ENCODE measurements around the gene F7.

DNA sequence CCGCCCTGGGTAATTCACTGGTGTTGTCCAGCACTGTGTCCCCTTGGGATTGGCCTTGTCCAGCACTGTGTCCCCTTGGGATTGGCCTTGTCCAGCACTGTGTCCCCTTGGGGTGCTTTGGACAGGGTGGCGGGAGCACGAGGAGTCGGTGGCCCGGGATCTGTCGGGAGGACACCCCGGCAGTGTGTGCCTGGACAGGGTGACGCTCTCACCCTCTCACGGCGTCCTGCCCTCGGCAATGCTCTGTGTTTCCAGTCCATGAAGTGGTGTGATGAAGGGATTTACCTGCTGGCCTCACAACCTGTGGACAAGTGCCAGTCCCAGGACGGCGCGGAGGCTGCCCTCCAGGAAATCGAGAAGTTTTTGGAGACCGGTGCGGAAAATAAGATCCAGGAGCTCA is 29.9 kb upstream of the F7 start:
- TF ChIP-seq POLR2A (IDR thresholded peaks at IDR 0.05): no peak
- TF ChIP-seq, protein P1, sequence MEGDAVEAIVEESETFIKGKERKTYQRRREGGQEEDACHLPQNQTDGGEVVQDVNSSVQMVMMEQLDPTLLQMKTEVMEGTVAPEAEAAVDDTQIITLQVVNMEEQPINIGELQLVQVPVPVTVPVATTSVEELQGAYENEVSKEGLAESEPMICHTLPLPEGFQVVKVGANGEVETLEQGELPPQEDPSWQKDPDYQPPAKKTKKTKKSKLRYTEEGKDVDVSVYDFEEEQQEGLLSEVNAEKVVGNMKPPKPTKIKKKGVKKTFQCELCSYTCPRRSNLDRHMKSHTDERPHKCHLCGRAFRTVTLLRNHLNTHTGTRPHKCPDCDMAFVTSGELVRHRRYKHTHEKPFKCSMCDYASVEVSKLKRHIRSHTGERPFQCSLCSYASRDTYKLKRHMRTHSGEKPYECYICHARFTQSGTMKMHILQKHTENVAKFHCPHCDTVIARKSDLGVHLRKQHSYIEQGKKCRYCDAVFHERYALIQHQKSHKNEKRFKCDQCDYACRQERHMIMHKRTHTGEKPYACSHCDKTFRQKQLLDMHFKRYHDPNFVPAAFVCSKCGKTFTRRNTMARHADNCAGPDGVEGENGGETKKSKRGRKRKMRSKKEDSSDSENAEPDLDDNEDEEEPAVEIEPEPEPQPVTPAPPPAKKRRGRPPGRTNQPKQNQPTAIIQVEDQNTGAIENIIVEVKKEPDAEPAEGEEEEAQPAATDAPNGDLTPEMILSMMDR (IDR thresholded peaks at IDR 0.05 in 8 of 11, conservative IDR thresholded peaks at IDR 0.05 in 3 of 11): no peak

All from spleen (tissue), 7 donors.